HL-60/S4 treated with phorbol 12-myristate 13-acetate at 8.2 ng/mL for 4 days and 3 days (cell line): ENCODE data around the gene KIF27.
"Not testable (repeated sequence)": the region's sequence is repeated elsewhere in the genome, so short reads cannot be mapped to it uniquely, and the experiment has no call there.

Experiments used
- in situ Hi-C: fragments of 300-500 bp; cut with MboI; formaldehyde crosslinking; loops from 2 replicates; pipeline ENCODE4 v1.15.0; 2022; ENCODE audit warnings: low sequenced_read_pairs

KIF27 gene

GRCh38 chr9:83920927-83921707 is at the start of gene KIF27:
KIF27 (minus strand) TSS chr9:83921432; CDS start chr9:83915591, 5,841 bp downstream.
- in situ Hi-C loops = no loop called here

DNA sequence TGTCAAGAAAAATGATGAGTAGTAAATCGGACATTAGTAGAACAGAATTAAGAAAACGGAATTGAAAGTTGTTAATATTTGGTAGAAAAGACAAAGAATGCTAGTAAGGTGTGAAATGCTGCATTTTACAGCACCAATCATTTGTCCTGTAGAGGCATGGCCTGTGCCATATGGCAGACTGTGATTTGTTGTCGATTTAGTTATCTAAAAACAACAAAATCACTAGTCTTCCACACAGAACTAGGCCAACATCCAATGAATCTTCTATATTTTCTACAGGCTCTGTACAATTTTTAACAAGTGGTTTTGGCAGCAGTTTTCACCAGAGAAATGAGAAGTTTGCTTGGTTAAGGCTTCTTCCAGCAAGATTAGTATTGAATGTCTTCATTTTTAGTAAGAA is 48.4 kb upstream of the KIF27 start:
- in situ Hi-C loops = no loop called here

GRCh38 chr9:83967073-83967472 is 45.8 kb upstream of the KIF27 start:
- in situ Hi-C loops = no loop called here

DNA sequence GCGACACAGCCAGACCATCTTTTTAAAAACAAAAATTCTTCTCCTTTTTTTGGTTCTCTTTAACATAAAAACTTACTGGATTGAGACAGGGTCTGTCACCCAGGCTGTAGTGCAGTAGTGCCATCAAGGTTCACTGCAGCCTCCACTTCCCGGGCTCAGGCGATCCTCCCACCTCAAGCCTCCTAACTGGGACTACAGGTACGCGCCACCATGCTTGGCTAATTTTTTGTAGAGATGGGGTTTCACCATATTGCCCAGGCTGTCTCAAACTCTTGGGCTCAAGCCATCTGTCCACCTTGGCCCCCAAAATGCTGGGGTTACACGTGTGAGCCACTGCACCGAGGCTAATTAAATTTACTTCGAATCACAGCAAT is 45.0 kb upstream of the KIF27 start:
- in situ Hi-C loops = no loop called here

DNA sequence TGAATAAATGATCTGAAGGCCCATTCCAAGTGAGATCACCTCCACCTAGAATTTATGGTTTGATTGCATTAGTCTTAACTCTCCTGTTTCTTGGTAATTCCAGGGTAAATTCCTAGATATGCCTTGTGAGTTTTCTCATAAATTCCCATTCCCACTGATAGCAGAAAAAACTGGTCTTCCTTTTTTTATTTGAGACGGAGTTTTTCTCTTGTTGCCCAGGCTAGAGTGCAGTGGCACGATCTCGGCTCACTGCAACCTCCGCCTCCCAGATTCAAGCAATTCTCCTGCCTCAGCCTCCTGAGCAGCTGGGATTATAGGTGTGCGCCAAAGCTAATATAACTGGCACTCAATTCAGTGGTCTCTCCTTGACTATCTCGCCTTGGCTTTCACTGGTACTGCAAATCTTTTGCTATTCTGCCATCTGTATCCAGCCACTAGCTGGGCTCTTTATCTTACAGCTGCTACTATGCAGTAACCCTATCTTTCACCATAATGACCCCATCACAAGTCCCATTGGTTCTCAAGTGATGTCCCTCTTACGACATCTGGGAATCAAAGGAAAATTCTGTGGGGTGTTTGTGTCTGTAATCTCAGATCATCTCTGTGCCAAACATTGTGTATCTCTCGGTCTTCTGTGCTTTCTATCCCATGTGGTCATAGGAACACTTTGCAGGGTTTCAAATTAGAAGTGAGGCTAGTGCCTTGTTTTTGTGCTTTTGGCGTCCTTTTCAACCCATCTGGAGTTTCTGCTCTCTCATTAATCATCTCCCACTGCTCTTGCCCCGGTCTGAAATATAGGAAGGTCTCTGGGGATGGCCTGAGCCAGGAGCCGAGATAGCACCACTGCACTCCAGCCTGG is 44.3 kb upstream of the KIF27 start:
- in situ Hi-C loops = no loop called here

DNA sequence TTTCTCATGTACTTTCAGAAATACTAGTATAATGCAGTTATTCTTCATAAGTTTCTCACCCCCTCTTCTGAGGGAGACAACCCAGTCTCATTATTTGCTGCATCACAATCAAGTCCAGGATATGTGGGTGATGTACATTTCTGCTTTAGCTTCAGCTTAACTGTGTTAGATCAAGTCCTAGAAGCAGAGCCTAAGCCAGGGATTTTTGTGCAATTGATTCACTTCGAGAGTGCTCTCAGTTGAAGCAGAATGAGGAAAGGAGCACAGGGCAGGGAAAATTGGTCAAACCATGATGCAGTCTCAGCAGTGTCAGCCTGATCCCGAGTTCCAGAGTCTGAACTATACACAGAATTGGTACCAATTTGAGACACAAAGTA is 43.7 kb upstream of the KIF27 start:
- in situ Hi-C loops = no loop called here

DNA sequence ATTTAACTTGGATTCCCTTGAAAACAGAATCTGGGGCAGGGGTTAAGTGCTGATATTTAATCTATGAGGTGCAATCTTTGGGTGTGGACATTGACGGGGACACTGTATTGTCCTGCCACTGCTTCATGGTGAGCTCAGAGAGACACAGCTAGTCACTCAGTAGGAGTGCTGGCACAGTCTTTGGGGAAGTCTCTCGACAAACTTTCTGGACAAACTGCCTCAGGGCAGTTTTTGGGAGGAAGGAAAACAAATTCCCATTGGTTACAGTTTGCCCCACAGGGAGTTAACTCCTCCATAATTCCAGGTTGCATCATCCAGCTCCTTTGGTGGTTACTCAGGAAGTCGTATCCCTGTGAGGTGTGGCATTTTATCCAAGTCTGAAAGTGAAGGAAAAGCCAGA is 40.9 kb upstream of the KIF27 start:
- in situ Hi-C loops = no loop called here

- in situ Hi-C loops = no loop called here
Observed at GRCh38 chr9:83960991-83961390, 39.8 kb upstream of the KIF27 start.

DNA sequence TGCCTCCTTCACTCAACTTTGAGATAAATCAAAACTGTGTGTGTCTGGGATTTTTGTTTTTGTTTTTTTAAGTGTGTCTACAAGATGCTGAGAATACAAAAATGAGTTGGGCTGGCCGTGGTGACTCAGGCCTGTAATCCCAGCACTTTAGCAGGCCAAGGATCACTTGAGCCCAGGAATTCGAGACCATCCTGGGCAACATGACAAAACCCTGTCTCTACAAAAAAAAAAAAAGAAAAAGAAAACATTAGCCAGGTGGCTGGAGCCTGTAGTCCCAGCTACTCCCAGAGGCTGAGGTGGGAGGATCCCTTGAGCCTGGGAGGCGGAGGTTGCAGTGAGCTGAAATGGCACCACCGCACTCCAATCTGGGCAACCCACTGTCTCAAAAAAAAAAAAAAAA is 37.8 kb upstream of the KIF27 start:
- in situ Hi-C loops = no loop called here

- in situ Hi-C loops = no loop called here
Observed at GRCh38 chr9:83957248-83957513, 35.9 kb upstream of the KIF27 start.

- in situ Hi-C loops = no loop called here
Observed at GRCh38 chr9:83956436-83957247, 35.4 kb upstream of the KIF27 start.

GRCh38 chr9:83956086-83956435 is 34.8 kb upstream of the KIF27 start:
- in situ Hi-C loops = no loop called here

GRCh38 chr9:83948096-83948495 is 26.9 kb upstream of the KIF27 start:
- in situ Hi-C loops = not testable (repeated sequence)

DNA sequence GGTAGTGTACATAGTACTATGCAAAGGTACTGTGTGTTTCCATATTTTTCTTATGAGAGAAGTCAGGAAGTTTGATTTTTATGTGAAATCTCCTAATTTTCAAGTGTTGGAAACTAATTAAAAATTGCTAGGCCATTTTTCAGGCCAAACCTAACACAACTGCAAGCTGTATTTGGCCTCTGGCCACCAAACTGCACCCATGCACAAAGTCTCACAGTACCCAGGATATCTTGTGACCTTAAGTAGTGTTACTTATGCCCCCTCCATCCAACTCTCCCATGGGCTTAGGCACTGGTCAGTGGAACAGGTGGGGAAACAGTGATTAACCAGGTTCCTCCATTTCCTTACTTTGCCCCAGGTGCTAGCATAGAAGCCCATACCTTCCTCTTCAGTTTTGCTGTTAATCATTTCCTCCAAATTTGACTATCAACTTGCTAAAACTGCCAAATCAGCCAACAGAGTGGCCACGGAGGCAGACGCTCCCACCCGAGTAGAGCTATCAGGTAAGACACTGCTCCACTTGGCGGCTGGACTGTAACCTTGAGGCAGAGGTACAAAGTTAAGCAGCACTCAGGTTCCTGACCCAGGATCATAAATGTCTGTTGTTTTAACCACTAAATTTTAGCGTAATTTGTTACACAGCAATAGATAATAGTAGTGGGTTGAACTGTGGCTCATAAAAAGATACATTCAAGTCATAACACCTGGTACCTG is 19.5 kb upstream of the KIF27 start:
- in situ Hi-C loops = no loop called here

DNA sequence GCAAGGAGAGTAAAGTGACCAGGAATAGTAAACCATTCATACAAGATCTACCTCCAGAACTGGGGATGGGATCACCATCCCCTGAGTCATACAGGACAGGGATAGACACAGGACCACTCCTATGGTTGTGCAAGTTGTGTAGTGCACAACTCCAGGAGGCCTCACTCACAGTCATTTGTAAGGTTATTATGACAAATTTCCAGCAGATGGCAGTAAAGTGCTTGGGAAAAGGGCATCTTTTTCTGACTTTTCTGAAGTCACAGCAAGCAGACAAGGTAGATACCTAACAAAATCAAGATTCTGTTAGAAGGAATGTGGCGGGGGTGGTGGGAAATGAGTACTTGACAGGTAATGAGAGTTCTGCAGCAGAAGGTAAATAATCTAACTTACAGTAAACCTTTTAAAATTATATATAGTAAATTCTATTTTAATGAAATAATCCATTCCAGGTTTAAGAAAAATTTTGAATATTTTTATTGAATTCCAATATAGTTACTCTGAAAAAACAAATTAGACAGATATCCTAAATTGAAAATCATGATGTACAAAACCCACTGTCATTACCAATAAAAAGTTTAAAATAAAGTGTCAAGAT is 16.7 kb upstream of the KIF27 start:
- in situ Hi-C loops = loop anchor here (10.0 kb wide), 1 partner anchor 317 kb away; no protein-coding TSS in a partner anchor

DNA sequence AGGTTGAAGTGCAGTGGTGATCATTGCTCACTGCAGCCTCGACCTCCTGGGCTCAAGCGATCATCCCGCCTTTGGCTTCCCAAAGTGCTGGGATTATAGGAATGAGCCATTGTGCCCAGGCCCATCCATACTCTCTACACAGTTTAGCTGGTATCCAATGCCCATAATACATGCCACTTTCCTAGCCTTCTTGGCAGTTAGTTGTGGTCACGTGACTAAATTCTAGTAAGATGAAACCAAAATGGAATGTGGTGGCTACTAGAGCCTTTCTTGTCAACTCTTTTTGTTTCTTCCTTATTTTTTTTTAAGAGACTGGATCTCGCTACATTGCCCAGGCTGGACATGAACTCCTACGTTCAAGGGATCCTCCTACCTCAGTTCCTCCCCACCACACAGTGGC is 15.3 kb upstream of the KIF27 start:
- in situ Hi-C loops = loop anchor here (10.0 kb wide), 1 partner anchor 318 kb away; no protein-coding TSS in a partner anchor

DNA sequence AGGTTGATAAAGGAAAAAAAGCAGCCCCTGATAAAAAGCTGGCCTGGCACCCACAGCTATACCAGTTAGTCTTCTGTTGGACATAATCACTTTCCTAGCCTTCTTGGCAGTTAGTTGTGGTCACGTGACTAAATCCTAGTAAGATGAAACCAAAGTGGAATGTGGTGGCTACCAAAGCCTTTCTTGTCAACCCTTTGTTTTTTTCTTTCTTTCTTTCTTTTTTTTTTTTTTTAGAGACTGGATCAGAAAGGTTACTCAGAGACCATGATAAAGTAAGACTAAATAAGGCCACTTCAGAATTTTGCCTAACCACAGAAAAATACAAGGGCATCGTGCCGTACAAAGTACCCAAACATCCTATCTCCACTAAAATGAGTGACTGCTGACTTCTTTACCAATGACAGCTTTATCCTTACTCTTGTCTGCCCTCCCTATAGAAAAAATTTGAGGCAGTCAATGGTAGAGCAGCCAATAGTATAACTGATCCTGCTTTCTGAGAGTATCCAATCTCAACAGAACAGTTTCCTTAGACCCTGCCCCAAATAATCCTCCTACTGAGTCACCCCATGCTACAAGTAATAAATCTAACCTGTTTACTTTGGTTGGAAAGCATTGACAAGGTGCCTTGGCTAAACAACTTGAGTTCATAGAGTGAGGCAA is 14.2 kb upstream of the KIF27 start:
- in situ Hi-C loops = loop anchor here (10.0 kb wide), 1 partner anchor 319 kb away; no protein-coding TSS in a partner anchor

DNA sequence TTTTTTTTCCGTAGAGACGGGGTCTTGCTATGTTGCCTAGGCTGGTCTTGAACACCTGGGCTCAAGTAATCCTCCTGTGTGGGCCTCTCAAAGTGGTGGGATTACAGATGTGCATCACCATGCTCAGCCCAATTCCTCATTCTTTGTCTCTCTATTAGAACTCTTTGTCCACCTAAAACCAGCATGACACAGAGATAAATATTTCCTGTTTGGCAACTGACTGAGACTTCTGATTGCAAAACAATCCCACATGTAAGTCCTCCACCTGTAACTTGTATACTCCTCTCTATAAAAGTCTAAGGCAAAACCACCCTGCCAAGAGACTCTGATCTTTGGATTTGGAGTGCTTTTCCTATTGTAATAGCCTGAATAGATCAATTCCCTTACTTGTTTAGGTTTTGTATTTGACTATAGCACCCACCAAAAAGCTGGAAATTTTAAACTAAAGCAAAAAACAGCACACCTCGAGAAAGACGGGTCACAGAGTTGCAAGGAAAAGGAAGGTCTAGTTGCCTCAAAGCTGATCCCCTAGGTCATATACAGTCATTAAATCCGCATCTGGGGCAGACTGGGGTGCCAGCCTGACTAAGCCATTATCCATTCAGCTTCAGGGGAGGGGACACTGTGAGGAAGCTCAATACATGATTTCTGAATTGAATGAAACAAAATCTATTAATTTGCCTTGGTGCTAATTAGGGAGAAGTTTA is 13.5 kb upstream of the KIF27 start:
- in situ Hi-C loops = loop anchor here (10.0 kb wide), 1 partner anchor 320 kb away; no protein-coding TSS in a partner anchor

DNA sequence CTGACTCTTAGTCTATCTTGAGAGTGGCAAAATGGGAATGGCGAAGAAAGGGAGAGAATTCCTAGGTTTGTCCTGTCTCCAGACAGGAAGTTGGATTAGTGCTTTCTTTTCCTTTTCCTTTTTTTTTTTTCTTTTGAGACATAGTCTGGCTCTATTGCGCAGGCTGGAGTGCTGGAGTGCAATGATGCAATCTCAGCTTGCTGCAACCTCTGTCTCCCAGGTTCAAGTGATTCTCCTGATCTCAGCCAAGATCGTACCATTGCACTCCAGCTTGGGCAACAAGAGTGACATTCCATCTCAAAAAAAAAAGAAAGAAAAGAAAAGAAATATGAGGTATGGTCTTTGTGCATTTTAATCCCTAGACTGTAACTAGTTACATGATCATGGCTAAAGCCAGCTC is 12.6 kb upstream of the KIF27 start:
- in situ Hi-C loops = loop anchor here (10.0 kb wide), 1 partner anchor 321 kb away; no protein-coding TSS in a partner anchor
